Fibroblast of lung (primary cell): ENCODE results near the gene KIF5A.
"Not testable (repeated sequence)": the region's sequence is repeated elsewhere in the genome, so short reads cannot be mapped to it uniquely, and the experiment has no call there.

Experiments used
- CTCF ChIP-seq, 2 donors: IDR thresholded peaks in 1 of 2; conservative IDR thresholded peaks in 1 of 2; 1 replicate in 1 of 2; 2 replicates in 1 of 2; pipeline ENCODE4 v1.5.1; 2011 to 2012; ENCODE audit warnings: low read length in 2 of 2, control low read depth in 1 of 2, inconsistent platforms in 1 of 2, low read depth in 1 of 2, mild to moderate bottlenecking in 1 of 2
- EZH2 ChIP-seq: IDR thresholded peaks from 2 replicates; pipeline ENCODE4 v1.5.1; 2012; ENCODE audit warnings: low read length, control low read depth, mild to moderate bottlenecking; ENCODE audit errors: missing control alignments

GRCh38 chr12:57513677-57514076 lies 36.2 kb upstream of the KIF5A start:
- not testable (repeated sequence) for TF ChIP-seq CTCF (conservative IDR thresholded peaks at IDR 0.05 in 1 of 2, IDR thresholded peaks at IDR 0.05 in 1 of 2; ENCODE audit: low read depth in 1 of 2, low read length in 2 of 2); EZH2
